ENCODE results near the gene CCNJL. TPM values are rescaled to one million over a fixed set of nuclear protein-coding genes. Genes with fewer than 3 reads are reported as not detected.
"Not testable (repeated sequence)": the region's sequence is repeated elsewhere in the genome, so short reads cannot be mapped to it uniquely, and the experiment has no call there.

CCNJL gene
- polyA plus RNA-seq, 3 donors, result 8.0 to 9.1 (median 8.5) TPM

DNA sequence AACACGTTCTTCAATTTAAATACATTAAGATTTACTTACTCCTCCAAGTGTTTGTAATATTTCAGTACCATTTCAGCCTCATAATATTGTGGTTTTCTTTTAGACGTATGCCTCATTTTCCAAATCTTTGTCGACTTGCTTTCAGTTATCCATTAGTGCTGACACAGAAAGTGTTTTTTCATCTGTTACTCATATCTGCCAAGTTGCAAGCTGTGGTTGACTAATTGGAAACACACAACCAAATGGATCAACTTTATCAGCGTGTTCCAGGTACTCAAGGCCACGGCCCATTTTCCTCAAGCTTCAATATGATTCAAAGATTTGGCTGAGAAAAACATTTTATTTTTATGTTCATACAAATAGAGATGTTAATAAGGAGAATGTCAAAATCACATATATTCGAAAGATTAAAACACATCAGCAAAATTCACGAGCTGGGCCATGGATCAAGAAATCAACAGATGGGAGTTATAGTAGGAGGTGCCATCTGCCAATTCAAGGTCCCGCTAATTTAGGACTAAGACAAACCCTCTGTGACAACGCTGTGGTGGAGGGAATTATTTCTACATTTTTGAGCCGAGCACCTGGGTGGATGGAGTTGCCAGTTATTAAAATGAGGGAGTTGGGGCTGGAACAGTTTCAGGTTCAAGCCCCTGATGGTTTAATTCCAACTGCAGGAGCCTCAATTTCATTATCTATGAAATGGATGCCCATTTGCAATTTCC lies 27.2 kb upstream of the CCNJL start:
- no peak for DNase-seq

DNA sequence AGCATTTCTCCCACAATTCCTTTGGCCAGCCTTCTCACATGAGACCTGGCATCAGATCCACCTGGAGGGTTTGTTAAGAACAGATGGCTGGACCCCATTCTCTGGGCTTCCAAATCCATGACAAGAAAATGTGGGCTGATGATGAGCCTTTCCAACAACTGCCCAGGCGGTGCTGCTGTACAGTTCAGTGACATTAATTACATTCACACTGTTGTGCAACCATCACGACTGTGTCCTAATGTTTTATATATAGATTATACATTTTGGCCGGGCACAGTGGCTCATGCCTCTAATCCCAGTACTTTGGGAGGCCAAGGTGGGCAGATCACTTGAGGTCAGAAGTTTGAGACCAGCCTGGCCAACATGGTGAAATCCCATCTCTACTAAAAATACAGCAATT lies 22.4 kb upstream of the CCNJL start:
- not testable (repeated sequence) for DNase-seq

DNA sequence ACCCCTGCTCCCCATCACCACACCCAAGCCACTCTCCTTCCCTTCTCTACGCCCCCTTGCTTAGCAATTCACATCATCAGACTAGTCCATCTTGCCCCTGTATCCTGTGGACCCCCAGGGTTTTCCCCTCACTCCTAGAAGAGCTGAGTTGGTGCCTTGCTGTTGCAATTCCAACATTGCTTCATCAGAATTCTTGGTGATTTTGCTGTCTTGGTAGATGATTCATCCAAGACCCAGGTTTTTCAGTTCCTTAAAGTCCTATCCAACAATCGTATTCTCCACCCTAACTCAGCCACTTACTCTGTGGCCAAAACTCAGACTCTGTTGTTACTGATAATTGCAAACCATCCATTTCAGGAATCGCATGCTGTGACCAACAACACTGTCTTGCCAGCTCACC lies 21.4 kb upstream of the CCNJL start:
- no peak for DNase-seq

DNA sequence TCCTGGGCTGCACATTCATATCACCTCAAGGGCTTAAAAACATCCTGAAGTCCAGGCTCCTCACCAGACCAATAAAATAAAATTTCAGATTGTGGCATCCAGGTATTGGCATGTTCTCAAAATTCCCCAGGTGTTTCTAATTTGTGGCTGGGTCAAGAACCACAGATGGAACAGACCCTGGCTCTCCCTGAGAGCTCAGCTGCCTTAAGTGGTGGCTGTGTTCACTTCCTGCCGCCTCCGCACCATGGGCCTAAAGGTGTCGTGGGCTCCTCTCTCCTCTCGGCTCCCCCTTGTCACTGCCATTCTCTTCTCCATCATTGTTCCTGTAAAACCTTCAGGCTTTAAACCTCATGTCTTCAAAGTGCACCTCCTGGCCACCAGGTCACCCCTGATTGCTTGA lies 17.8 kb upstream of the CCNJL start:
- DNase-seq, result no peak

- DNase-seq, result no peak
These were observed 15.5 kb upstream of the CCNJL start for GRCh38 chr5:160327818-160328217.

- DNase-seq, result no peak
These were observed 14.6 kb upstream of the CCNJL start for GRCh38 chr5:160326981-160327380.

- no peak for DNase-seq
These were observed 13.4 kb upstream of the CCNJL start for GRCh38 chr5:160325716-160326115.

DNA sequence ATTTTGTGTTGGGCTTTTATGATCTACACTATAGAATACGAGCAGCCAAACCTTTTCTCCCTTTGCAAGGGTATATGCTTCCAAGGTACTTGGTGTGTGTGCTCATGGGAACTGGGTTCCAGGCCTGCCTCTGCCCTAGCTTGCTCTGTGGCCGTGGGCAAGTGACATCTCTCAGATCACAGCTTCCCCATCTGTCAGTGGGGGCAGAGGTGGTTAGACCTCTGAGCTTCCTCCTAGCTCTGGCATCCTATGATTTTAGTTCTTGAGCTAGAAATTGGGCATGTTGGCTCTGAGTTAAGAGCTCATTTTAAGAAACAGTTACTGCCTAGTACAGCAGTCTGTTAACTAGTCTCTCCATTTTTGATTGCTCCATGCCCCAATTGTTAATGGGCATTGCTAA lies 12.5 kb upstream of the CCNJL start:
- no peak for DNase-seq

- DNase-seq, result no peak
These were observed 6.0 kb upstream of the CCNJL start for GRCh38 chr5:160318409-160318808.

DNA sequence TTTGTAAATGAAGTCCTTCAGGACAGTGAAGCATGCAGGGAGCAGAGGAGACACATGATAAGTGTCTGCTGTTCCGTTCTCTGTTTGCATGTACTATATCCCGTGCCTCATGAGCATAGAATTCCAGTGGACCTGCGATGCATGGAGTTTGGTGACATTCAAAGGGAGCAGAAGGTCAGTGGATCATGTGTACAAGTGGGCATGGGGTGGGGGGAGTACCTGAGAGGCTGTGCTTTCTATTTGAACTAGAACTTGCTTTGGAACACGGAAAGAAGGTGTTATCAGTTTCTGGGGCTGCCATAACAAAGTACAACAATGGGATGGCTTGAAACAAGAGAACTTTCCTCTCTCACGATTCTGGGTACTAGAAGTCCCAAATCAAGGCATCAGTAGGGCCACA lies 5.1 kb upstream of the CCNJL start:
- DNase-seq, result peak; percentile 66

GRCh38 chr5:160315968-160316367 lies 3.6 kb upstream of the CCNJL start:
- DNase-seq, result no peak

DNA sequence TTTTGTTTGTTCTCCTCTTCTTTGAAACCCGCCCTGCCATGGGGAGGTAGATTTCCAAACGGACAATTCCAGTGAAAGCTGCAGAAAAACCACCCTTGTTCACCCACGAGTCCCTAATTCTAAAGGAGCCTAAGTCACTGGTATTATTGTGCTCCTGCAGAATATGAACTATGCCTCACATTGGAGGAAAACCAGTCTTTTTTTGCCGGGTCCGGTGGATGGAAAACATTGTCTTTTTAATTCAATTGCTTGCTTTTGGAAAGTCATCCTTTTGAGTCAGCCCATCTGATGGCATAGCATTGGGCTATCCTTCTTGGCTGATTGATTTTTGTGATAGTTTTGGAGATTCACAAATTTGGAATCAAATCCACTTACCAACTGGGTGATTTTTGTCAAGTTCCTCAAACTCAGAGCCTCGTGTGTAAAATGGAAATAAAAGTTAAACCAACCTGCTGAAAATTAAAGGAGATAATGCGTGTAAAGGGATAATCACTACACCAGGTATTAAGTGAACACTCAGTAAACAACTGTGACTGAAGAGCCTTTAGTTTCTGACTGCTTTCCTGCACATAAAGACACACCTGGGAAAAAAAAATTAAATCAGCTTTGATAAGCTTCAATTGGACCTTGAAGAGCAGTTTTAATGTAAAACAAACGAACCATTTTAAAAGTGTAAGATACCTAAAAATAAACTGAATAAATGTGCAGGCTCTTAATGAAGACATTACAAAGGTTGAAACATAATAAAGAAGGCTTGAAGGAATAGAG lies 780 bp upstream of the CCNJL start:
- no peak for DNase-seq

- DNase-seq, result no peak
These were observed 752 bp downstream of the CCNJL start for GRCh38 chr5:160311491-160312133.

DNA sequence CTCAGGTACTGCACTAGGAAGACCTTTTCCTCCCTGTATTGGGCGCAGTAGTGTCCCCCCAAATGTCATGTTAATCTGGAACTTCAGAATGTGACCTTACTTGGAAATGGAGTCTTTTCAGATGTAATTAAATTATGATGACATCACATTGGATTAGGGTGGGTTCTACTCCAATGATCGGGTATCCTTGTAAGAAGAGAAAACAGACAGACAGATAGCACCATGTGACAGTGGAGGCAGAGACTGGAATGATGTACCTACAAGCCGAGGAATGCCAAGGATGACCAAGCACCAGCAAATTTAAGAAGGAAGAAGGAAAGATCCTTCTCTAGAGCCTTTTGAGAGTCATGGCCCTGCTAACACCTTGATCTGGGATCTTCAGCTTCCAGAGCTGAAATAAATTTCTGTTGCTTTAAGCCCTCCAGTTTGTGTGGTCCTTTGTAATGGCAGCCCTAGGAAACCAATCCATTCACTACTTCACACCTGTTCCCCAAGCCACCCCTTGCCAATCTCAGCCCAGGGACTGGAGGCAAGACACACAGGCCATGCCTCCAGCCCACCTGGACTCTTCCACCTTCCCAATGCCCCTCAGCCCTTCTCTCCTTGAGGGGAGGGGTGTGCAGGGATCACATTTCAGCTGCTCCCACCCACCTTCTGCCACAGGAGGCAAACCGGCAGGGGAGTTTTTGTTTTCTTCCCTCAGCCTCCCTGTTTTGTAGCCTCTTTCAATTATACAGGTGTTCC lies 1.6 kb downstream of the CCNJL start:
- no peak for DNase-seq

DNA sequence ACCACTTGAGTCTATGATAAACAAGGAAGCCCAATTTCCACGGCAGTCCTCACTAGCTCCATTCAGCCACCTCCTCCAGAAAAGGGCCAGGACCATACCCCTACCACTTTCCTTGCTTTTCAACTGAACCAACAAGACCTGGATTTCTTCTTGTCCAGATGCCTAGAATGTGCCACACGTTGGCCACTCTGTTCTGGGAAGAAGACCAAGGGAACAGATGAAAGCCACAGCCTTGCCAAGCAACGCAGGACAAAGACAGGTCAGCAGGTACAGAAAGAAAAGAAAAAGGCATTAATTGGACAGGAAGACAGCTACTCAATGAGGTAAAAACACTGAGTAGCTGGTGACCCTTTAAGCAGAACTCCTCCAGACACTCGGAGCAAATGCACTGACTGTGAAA lies 2.2 kb downstream of the CCNJL start:
- DNase-seq, result no peak

- no peak for DNase-seq
These were observed 5.7 kb downstream of the CCNJL start for GRCh38 chr5:160306696-160307095.

- no peak for DNase-seq
These were observed 7.0 kb downstream of the CCNJL start for GRCh38 chr5:160305319-160305718.

GRCh38 chr5:160303690-160304089 lies 8.7 kb downstream of the CCNJL start:
- DNase-seq, result no peak

- no peak for DNase-seq
These were observed 14.2 kb downstream of the CCNJL start for GRCh38 chr5:160298189-160298588.

- no peak for DNase-seq
These were observed 14.6 kb downstream of the CCNJL start for GRCh38 chr5:160297776-160298175.

- no peak for DNase-seq
These were observed 15.4 kb downstream of the CCNJL start for GRCh38 chr5:160297004-160297403.

- no peak for DNase-seq
These were observed 15.9 kb downstream of the CCNJL start for GRCh38 chr5:160296496-160296895.

All from renal pelvis (tissue), 4 donors.